ENCODE data around the gene TMEM38B.

The TMEM38B gene, protein sequence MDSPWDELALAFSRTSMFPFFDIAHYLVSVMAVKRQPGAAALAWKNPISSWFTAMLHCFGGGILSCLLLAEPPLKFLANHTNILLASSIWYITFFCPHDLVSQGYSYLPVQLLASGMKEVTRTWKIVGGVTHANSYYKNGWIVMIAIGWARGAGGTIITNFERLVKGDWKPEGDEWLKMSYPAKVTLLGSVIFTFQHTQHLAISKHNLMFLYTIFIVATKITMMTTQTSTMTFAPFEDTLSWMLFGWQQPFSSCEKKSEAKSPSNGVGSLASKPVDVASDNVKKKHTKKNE

DNA sequence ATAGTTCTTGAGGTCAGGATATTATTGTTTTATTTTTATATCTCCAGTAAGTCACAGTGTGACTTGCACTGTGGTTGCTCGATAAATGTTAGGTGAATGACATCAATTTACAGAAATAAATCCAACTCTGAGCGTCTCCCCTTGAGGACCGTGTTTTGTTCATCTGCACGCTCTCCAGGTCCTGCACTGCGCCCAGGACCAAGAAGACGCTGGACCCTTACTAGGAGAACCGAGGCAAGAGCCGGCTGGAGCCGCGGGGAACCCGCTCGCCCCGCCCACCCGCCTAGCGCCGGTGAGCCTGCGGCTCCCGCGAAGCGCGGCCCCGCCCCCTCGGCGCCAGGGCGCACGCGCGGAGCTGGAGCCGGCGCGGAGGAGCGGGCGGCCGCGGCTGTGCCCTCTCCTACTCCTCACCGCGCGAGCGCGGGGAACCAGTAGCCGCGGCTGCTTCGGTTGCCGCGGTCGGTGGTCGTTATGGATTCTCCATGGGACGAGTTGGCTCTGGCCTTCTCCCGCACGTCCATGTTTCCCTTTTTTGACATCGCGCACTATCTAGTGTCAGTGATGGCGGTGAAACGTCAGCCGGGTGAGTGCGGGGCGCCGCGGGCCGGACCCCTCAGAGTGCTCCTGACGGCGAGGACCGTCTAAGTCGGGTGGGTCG, at the start of gene TMEM38B:
TMEM38B (plus strand) TSS at position 352 of the 658 bp plus-strand sequence; CDS start at position 472, 120 bp downstream.
- DNase-seq, result peak; percentile 78

GRCh38 chr9:105646879-105647594, 47.3 kb upstream of the TMEM38B start:
- DNase-seq, result no peak

DNA sequence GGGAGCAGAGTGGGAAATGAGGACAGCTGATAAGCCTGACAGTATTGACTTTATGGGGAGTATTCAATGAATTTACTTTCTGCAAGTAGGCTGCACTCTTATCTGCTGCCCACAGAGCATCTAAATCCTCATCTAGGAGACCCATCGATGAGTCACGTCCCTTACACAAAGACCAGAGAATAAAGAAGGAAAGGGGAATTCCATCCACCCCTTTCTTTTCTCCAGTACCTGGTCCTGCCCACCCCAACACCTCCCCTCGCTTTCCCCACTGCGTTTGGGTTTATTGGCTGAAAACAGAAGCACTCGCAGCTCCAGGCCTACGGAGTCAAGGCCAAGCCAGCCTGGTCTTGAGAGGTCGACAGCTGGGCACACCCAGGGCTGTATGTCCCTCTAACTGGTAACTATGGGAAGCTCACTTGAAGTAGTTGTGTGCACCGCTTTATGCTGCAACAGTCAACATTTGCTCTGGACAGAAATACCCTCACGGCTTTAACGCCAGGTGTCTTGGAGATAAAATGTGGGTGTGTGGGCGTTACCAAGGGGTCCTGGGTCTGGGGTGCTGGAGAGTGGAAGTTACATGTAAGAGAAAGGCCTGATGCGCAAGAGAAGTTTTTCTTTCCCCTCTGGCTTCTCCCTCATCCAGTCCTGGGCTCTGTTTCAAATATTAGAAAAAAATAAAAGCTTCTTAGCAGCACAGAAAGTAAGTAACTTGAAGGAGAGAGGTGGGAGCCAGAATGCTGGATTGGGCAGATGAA, 46.6 kb upstream of the TMEM38B start:
- no peak for DNase-seq

DNA sequence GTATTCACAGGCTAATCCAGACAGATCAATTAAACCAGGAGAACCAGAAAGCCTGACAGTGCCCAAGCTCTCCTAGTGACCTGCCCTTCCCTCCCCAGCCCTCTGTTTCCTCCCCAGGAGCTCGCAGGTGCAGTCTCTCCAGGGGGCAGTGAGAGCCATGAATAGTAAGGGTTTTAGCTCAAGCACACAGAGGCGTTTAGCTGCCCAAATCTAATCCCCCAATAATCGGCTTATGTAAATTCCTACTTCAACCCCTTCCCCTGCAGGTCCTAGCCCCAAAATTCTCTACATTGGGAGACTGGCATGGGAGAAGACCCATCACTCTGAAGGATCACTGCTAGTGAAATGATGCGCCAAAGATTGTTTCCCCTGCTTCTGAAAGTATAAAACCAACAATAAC, 42.5 kb upstream of the TMEM38B start:
- DNase-seq, result no peak

GRCh38 chr9:105656131-105656921, 38.0 kb upstream of the TMEM38B start:
- no peak for DNase-seq

DNA sequence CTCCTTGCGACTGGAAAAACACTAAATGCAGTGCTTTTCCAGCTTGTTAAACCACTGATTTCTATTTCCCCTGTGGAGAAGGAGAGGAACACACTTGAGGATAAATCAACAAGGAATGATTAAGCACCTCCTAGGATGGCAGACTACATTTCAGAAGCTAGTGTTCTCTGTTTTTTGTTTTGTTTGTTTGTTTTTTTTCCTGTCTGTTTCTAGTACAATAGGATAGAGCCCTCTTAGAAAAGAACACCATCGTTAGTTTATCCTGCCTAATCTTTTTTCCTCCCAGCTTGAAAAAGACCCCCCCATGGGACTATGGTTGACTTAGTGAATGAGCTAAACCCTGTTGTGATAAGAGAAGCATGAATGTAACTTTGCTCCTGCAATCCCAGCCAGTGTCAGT, 36.0 kb upstream of the TMEM38B start:
- DNase-seq, result no peak

- no peak for DNase-seq
These were observed 33.3 kb upstream of the TMEM38B start for GRCh38 chr9:105661011-105661410.

DNA sequence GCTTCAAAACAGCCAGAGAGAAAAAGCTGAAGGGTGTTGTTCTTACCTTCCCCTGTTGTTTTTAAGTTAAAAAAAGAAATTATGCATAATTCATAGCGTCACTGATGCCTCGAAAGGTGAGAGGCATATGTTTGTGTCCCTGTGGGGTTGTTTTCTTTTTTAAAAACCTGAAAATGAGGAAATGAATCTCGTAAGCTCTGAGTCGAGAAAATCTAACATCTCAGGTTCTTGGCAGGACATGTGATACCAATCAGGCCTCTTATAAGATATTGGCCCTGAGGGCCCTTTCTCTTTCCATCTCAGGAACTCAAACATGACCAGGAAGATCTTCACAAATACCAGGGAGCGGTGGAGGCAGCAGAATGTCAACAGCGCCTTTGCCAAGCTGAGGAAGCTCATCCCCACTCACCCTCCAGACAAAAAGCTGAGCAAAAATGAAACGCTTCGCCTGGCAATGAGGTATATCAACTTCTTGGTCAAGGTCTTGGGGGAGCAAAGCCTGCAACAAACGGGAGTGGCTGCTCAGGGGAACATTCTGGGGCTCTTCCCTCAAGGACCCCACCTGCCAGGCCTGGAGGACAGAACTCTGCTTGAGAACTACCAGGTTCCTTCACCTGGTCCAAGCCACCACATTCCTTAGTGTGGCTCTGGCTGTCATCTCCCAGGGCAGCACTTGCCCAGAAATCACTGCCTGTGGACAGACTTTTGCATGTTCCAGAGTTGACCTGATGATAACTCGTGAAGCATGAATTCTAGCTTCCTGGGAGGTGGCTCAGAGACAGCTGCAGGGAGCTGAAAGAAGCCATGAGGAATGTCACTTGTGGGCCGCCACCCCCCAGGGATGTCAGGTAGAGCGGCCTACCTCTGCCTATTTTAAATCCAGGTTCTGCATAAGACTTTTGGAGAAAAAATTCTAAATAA, 31.9 kb upstream of the TMEM38B start, which contains the start of gene TAL2:
TAL2 (plus strand) TSS at position 274 of the 921 bp plus-strand sequence; CDS start at position 314, 40 bp downstream.
- no peak for DNase-seq

GRCh38 chr9:105663914-105664313, 30.4 kb upstream of the TMEM38B start:
- no peak for DNase-seq

GRCh38 chr9:105667867-105668266, 26.5 kb upstream of the TMEM38B start:
- no peak for DNase-seq

GRCh38 chr9:105670315-105670714, 24.0 kb upstream of the TMEM38B start:
- DNase-seq, result no peak

DNA sequence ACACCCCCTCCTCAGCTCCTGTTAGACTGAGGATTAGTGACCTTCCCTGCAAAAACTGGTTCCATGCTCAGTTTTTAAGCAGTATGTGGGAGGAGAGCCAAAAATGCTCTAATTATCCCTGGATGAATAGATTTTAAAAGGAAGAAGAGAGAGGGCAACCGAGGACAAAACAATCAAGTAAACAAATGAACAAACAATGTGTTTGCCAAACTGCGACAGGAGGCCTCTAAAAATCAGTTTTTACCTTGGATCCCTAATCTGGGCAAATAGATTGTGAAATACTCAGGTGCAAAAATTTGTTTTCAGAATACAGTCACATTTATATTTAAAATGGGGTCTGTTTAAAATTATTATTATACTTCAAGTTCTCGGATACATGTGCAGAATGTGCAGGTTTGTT, 23.6 kb upstream of the TMEM38B start:
- no peak for DNase-seq

DNA sequence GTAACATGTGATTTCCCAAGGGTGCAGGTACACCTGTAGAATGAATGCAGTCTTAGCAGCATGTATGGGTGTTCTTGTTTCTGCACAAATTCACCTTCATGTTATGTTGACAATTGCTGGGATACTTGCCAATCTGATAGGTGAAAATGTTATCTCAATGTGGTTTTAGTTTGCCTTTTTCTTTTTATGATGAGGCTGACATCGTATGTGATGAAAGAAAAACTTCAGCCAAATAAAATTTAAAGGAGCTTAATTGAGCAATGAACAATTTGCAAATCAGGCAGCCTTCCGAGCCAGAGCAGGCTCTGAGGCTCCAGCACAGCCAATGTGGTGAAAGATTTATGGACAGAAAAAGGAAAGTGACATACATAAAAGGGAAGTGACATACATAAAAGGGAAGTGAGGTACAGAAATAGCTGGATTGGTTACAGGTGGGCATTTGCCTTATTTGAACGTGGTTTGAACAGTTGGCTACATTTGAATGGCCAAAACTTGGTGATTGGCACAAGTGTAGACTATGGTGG, 21.6 kb upstream of the TMEM38B start:
- no peak for DNase-seq

DNA sequence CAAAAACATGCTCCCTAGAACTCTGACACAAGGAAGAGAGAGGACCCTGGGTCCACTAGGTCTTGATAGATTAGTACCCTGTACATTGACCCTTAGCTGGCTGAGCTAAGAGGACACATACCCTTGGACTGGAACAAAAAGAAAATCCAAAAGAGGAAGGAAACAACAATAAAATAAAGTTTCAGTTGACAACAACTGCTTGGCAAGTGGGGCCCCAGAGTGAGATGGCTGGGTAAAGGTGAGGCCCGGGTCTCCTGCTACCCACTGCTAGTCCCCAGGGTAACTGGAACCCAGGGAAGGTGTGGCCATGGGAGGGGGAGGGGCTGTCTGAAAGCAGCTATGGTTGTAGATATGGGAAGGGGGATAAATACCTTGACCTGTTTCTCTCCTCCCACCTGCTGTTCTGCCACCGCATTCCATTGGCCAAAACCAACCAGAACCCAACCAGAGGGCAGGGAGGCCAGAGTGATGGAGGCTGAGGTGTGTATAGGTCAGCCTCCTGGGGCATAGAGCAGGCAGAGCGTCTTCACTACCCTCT, 20.4 kb upstream of the TMEM38B start:
- no peak for DNase-seq

- no peak for DNase-seq
These were observed 17.9 kb upstream of the TMEM38B start for GRCh38 chr9:105676351-105676923.

DNA sequence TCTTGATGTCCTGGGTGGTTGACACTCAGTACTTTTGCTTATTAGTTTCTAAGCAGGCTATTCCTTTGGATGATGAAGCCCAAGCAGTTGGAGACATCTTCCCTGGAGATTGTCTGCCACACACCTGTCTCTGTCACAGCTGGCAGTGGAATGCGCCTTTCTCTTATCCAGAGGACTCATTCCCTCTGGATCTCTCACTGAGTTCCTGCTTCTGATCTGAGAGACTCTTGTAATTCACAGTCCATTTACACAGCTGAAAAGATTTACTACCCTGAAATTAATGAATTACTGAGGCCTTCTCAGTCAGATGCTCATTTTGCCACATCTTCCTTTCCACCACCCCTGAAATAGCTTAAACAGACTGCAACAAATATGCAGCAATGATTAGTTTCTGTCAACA, 16.2 kb upstream of the TMEM38B start:
- no peak for DNase-seq

DNA sequence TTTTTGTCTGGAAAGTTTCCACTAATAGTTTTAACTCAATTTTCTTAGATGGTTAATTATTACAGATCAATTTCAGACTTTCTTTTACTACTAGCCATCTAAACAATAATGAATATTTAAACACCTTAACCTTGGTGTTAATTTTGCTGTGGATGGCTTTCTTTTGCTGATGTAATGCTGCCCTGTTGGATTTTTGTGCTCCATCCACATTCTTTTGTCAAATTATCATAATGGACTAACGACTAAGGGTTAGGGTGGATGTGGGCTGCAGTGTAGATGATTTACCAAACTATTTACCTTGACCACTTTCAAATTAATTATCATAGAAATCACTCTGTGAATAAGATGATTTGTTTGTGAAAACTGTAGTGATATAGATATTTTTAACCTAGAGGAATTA, 15.6 kb upstream of the TMEM38B start:
- no peak for DNase-seq

DNA sequence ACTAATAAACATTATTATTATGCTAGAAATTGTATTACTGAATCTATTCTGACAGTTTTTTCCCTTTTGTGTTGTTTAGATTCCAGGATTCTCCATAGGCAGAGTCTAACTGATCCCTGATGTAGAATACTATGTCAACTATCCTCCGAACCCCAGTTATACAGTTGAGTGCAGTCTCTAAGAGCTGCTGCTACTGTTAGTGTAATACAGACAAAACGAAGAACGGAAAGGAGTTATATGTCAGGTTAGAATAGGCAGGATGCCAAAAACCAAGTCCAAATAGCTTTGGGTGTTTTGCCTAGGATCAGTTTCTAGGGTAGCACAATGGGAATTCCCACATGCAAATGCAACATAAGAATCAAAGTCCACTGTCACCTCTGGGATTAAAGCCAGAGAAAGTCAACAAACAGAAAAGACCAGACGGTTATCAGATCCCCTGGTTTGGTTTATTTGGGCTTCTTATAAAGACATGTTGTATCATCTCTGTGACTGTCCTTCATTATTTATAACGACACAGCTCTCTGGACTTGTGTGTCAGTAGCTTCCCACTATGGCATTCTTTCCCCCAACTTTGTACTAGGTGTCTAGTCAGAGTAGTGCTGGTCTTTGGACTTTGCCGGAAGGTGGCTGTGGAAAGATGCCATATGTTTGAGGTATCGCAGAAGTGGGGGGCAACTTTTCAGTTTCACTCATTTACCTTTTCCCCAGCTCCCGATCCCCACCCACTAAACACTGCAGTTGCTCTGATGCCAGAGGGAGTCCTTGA, 14.9 kb upstream of the TMEM38B start:
- DNase-seq, result no peak

GRCh38 chr9:105681313-105681712, 13.0 kb upstream of the TMEM38B start:
- no peak for DNase-seq

Measured in CD4-positive, alpha-beta T cell treated with Interleukin-10 for 1 hour (primary cell).